Natural killer cell treated with Interleukin-12 subunit alpha and Interleukin-12 subunit beta and Interleukin-15 and Interleukin-18, amount 100 ng/mL, for 72 hours (primary cell): ENCODE measurements around the gene WDR18. TPM values are rescaled to one million over a fixed set of nuclear protein-coding genes. Genes with fewer than 3 reads are reported as not detected.

Experiments used
- ATAC-seq, 2 donors: fragments of 150-1000 bp; cut with Tn5 transposase in 1 of 2; sonication (Bioruptor Pico), chemical (Tn5 transposase) in 1 of 2; 2 replicates each; pipeline ENCODE4 v1.10.0; 2021
- DNase-seq: peaks from one replicate; pipeline ENCODE4 v3.0.0; 2022; ENCODE audit warnings: low spot score
- H3K27ac Mint-ChIP-seq, 2 donors: 1 replicate in 1 of 2; 2 replicates in 1 of 2; pipeline ENCODE4 v1.8.0; 2022; ENCODE audit warnings: mixed read lengths in 2 of 2, mild to moderate bottlenecking in 1 of 2, moderate library complexity in 1 of 2
- H3K27me3 Mint-ChIP-seq, 2 donors: 1 replicate in 1 of 2; 2 replicates in 1 of 2; pipeline ENCODE4 v1.8.0; 2022; ENCODE audit warnings: mixed read lengths in 2 of 2
- H3K36me3 Mint-ChIP-seq: one replicate; pipeline ENCODE4 v1.8.0; 2022; ENCODE audit warnings: mixed read lengths
- H3K4me1 Mint-ChIP-seq, 2 donors: 1 replicate in 1 of 2; 2 replicates in 1 of 2; pipeline ENCODE4 v1.8.0; 2022; ENCODE audit warnings: low read depth in 2 of 2, mixed read lengths in 2 of 2, mild to moderate bottlenecking in 1 of 2
- H3K4me3 Mint-ChIP-seq: one replicate; pipeline ENCODE4 v1.8.0; 2022; ENCODE audit warnings: mixed read lengths
- H3K9me3 Mint-ChIP-seq: 2 replicates; pipeline ENCODE4 v1.8.0; 2022; ENCODE audit warnings: mixed read lengths
- total RNA-seq, 2 donors: library from RNA; stranded (reverse); gene quantifications; one replicate each; pipeline ENCODE4 v1.2.3, GENCODE V29; 2022

Gene WDR18
- total RNA-seq, 2 donors from 2014 or later, result 57.8 to 106 TPM

- ATAC-seq (peak in 1 of 2 donors; percentile 1), DNase-seq (no peak)
- no peaks in the 10 kb centered on the region for H3K9me3 Mint-ChIP-seq
- no peaks in the 10 kb centered on the region for H3K27me3 Mint-ChIP-seq
- peak overlapping the region; percentile 88 for H3K4me3 Mint-ChIP-seq
- H3K27ac Mint-ChIP-seq, result peak overlapping the region; percentile 62 to 77
- peaks cover 18 to 19% of the 10 kb centered on the region in 2 donors for H3K4me1 Mint-ChIP-seq
- no peaks in the 10 kb centered on the region for H3K36me3 Mint-ChIP-seq
Observed at GRCh38 chr19:1026783-1027649, 42.9 kb downstream of the WDR18 start.

GRCh38 chr19:1027650-1028061 lies 43.5 kb downstream of the WDR18 start:
- peak overlapping the region; percentile 88 for H3K4me3 Mint-ChIP-seq
- no peaks in the 10 kb centered on the region for H3K9me3 Mint-ChIP-seq
- peak overlapping the region; percentile 62 to 77 for H3K27ac Mint-ChIP-seq
- no peaks in the 10 kb centered on the region for H3K27me3 Mint-ChIP-seq
- no peaks in the 10 kb centered on the region for H3K36me3 Mint-ChIP-seq
- H3K4me1 Mint-ChIP-seq, result peaks cover 18 to 19% of the 10 kb centered on the region in 2 donors
- DNase-seq (no peak), ATAC-seq (no peak)

- Mint-ChIP-seq H3K4me3 (peak overlapping the region; percentile 88), H3K36me3 (no peaks in the 10 kb centered on the region), H3K27me3 (no peaks in the 10 kb centered on the region), H3K9me3 (no peaks in the 10 kb centered on the region), H3K27ac (peak overlapping the region; percentile 62 to 77), H3K4me1 (peaks cover 19% of the 10 kb centered on the region in 2 donors)
- ATAC-seq (peak; percentile 40 to 59), DNase-seq (no peak)
Observed at GRCh38 chr19:1028062-1028926, 44.1 kb downstream of the WDR18 start.

- H3K27me3 Mint-ChIP-seq, result no peaks in the 10 kb centered on the region
- H3K4me1 Mint-ChIP-seq, result peaks cover 15 to 22% of the 10 kb centered on the region in 2 donors
Observed at GRCh38 chr19:1032264-1032867, 48.2 kb downstream of the WDR18 start.

GRCh38 chr19:1035998-1036621 lies 52.0 kb downstream of the WDR18 start:
- Mint-ChIP-seq H3K27ac (no peak overlapping the region), H3K27me3 (no peaks in the 10 kb centered on the region), H3K9me3 (no peaks in the 10 kb centered on the region), H3K36me3 (no peaks in the 10 kb centered on the region), H3K4me3 (no peak overlapping the region), H3K4me1 (peaks cover 29 to 42% of the 10 kb centered on the region in 2 donors)
- ATAC-seq (no peak), DNase-seq (no peak)

More at GRCh38 chr19:1032264-1032867, 48.2 kb downstream of the WDR18 start:
- no peaks in the 10 kb centered on the region for H3K36me3 Mint-ChIP-seq
- no peaks in the 10 kb centered on the region for H3K9me3 Mint-ChIP-seq
- H3K4me3 Mint-ChIP-seq, result no peak overlapping the region
- ATAC-seq (no peak), DNase-seq (no peak)
- H3K27ac Mint-ChIP-seq, result no peak overlapping the region

GRCh38 chr19:1037621-1038064 lies 53.5 kb downstream of the WDR18 start:
- DNase-seq (no peak), ATAC-seq (no peak)
- H3K4me1 Mint-ChIP-seq, result peaks cover 29 to 42% of the 10 kb centered on the region in 2 donors

GRCh38 chr19:1038978-1039645 lies 55.0 kb downstream of the WDR18 start:
- Mint-ChIP-seq H3K9me3 (no peaks in the 10 kb centered on the region), H3K4me3 (peak overlapping the region; percentile 95), H3K27me3 (no peaks in the 10 kb centered on the region), H3K27ac (peak overlapping the region; percentile 80 to 96), H3K36me3 (no peaks in the 10 kb centered on the region), H3K4me1 (peaks cover 29 to 39% of the 10 kb centered on the region in 2 donors)
- DNase-seq (no peak), ATAC-seq (no peak)

More at GRCh38 chr19:1037621-1038064, 53.5 kb downstream of the WDR18 start:
- peak overlapping the region; percentile 81 for H3K4me3 Mint-ChIP-seq
- no peaks in the 10 kb centered on the region for H3K27me3 Mint-ChIP-seq
- no peaks in the 10 kb centered on the region for H3K9me3 Mint-ChIP-seq
- H3K27ac Mint-ChIP-seq, result peak overlapping the region; percentile 80 to 96
- H3K36me3 Mint-ChIP-seq, result no peaks in the 10 kb centered on the region

- DNase-seq (peak; percentile 99), ATAC-seq (peak; percentile 97 to 98)
Observed at GRCh38 chr19:1039646-1040475, 55.7 kb downstream of the WDR18 start, which contains the start of gene ABCA7. Gene ABCA7 (plus strand): TSS chr19:1040107. CDS start chr19:1041362, 1,255 bp downstream.

GRCh38 chr19:1040476-1041271 lies 56.5 kb downstream of the WDR18 start:
- H3K36me3 Mint-ChIP-seq, result no peaks in the 10 kb centered on the region
- peak overlapping the region; percentile 80 to 96 for H3K27ac Mint-ChIP-seq
- H3K27me3 Mint-ChIP-seq, result no peaks in the 10 kb centered on the region
- peak; percentile 94 for DNase-seq
- H3K9me3 Mint-ChIP-seq, result no peaks in the 10 kb centered on the region
- H3K4me3 Mint-ChIP-seq, result peak overlapping the region; percentile 95
- H3K4me1 Mint-ChIP-seq, result peaks cover 29 to 36% of the 10 kb centered on the region in 2 donors
- ATAC-seq, result peak; percentile 78 to 79

More at GRCh38 chr19:1039646-1040475, 55.7 kb downstream of the WDR18 start, which contains the start of gene ABCA7:
- H3K4me1 Mint-ChIP-seq, result peaks cover 29 to 39% of the 10 kb centered on the region in 2 donors
- no peaks in the 10 kb centered on the region for H3K36me3 Mint-ChIP-seq
- peak within 1 kb of the TSS; percentile 80 to 96 for H3K27ac Mint-ChIP-seq
- H3K27me3 Mint-ChIP-seq, result no peaks in the 10 kb centered on the region
- peak within 1 kb of the TSS; percentile 95 for H3K4me3 Mint-ChIP-seq
- H3K9me3 Mint-ChIP-seq, result no peaks in the 10 kb centered on the region

- peaks cover 29 to 35% of the 10 kb centered on the region in 2 donors for H3K4me1 Mint-ChIP-seq
- H3K36me3 Mint-ChIP-seq, result no peaks in the 10 kb centered on the region
- H3K27me3 Mint-ChIP-seq, result no peaks in the 10 kb centered on the region
- H3K4me3 Mint-ChIP-seq, result peak overlapping the region; percentile 95
- no peaks in the 10 kb centered on the region for H3K9me3 Mint-ChIP-seq
- peak overlapping the region; percentile 80 to 96 for H3K27ac Mint-ChIP-seq
- DNase-seq (no peak), ATAC-seq (no peak)
Observed at GRCh38 chr19:1041272-1041834, 57.2 kb downstream of the WDR18 start.
